NCI-H446 treated with DMSO at 0.1 percent for 48 hours (cell line): ENCODE results near the gene SLC6A3.

Experiments used
- DNase-seq: peaks from one replicate; lab custom pipeline; 2025; lab: John Stamatoyannopoulos, UW

The SLC6A3 gene

DNA sequence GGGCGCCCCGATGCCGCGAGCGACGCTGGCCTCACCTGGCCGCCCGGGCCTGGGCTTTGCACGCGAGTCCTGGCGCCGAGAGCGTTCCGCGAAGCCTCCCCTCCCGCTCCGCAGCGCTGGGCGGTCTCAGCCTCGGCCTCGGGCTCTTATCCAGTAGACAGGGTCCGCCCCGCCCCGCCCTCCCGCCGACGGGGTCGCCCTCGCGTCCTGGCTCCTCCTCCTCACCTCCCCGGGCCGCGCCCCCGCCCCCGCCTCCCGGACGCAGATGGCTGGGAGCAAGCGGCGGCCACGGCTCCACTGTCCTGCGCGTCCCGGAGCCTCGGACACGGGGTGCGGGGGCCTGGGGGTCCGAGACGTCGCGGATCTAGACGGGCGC lies at the start of gene SLC6A3:
Gene SLC6A3, minus strand, starts transcription at position 128 of the 376 bp plus-strand sequence. CDS start 2,243 bp downstream, outside the sequence.
- DNase-seq, result no peak

- DNase-seq, result no peak
Measured at GRCh38 chr5:1493941-1494340, 48.7 kb upstream of the SLC6A3 start.

- DNase-seq, result no peak
Measured at GRCh38 chr5:1493413-1493812, 48.2 kb upstream of the SLC6A3 start.

GRCh38 chr5:1492757-1493156 lies 47.5 kb upstream of the SLC6A3 start:
- no peak for DNase-seq

GRCh38 chr5:1490376-1490775 lies 45.1 kb upstream of the SLC6A3 start:
- no peak for DNase-seq

- DNase-seq, result no peak
Measured at GRCh38 chr5:1489754-1490153, 44.5 kb upstream of the SLC6A3 start.

GRCh38 chr5:1488882-1489680 lies 43.8 kb upstream of the SLC6A3 start:
- DNase-seq, result no peak

GRCh38 chr5:1487079-1487764 lies 42.0 kb upstream of the SLC6A3 start:
- no peak for DNase-seq

DNA sequence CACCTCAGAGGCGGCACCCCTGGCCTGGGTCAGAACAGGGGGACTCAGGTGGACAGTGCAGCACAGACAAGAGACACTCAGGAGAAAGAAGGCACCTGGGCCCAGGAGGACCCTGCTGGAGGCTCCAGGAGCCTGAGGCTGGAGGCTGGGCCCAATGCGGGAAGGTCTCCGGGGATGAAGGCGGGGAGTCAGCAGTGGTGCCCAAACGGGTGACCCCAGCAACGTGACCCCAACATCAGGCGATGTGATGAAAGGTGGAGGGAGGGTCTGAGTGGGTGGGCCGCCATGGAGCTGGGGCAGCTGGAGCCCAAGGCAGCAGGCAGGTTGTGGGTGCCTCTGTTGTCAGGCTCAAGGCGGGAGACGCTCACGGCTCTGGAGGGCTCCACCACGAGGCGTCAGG lies 41.0 kb upstream of the SLC6A3 start:
- DNase-seq, result no peak

GRCh38 chr5:1485579-1486118 lies 40.4 kb upstream of the SLC6A3 start:
- DNase-seq, result no peak

- no peak for DNase-seq
Measured at GRCh38 chr5:1484730-1485578, 39.7 kb upstream of the SLC6A3 start.

DNA sequence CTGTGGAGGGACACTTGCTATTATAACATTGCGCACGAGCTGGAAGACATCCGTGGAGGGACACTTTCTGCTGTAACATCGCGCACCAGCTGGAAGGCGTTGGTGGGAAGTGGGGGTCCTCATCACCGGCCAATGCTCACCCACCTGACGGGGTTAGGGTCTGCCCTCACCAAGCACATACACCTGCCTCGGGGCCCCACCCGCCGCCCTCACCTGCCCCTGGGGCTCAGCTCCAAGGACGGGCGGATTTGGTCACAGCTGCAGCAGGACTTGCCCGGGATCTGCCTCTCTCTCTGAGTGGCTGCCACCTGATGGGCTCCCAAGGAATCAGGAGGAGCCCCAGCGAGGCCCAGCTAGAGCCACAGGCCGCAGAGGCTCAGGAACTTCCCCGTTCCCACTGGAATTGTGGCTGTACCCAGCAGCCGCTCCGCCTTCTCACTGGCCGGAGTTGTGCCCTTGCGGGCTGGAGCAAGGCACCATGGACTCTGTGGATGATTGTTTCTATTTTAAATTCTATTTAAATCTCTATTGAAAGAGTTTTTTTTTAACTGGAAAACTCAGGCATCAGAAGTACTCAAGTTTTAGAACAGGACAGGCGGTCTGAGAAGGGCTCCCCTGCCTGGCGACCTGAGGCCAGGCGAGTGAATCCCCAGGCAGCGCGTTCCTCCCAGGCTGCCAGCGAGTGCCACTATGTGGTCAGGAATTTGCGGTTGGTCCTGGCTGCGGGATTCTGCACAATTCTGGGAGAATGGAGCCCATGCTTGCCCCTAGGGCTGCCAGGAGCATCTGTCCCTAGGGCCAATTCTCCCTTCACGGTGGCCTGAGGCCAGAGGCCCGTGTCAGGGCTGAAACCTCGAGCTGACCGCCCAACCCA lies 38.9 kb upstream of the SLC6A3 start:
- DNase-seq, result no peak

GRCh38 chr5:1483064-1483463 lies 37.8 kb upstream of the SLC6A3 start:
- DNase-seq, result no peak

- no peak for DNase-seq
Measured at GRCh38 chr5:1481959-1482331, 36.7 kb upstream of the SLC6A3 start.

DNA sequence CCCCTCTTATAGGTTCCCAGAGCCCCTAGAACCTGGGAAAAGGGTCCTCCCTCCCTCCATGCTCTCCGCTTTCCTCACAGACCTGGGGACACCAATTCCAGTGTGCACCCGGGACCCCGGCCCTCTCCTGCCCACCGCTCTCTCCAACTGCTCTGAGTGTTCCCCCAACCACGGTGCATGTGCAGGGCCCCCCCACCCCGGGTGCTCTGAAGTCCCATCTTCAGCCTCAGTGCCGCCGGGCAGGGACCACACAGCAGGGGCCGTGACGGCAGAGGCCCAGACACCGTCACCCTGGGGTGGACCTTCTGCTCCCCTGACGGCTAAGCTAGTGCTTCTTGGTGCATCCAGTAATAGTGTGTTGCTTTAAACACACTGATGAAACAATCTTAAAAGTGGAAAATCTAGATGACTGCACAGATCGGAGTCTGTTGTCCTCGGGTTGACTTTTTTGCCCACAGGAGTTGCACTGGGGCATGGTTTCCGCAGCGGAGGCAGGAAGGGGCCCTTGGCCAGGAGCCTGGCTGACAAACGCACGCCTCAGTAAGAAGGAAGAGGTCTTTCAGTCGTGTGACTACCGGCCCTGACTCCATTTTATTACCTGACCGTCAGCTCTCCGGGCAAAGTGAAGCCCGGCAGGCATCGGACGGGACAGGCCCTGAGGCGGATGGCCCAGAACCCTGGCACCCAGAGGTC lies 36.2 kb upstream of the SLC6A3 start:
- DNase-seq, result no peak

GRCh38 chr5:1480806-1481205 lies 35.6 kb upstream of the SLC6A3 start:
- no peak for DNase-seq

DNA sequence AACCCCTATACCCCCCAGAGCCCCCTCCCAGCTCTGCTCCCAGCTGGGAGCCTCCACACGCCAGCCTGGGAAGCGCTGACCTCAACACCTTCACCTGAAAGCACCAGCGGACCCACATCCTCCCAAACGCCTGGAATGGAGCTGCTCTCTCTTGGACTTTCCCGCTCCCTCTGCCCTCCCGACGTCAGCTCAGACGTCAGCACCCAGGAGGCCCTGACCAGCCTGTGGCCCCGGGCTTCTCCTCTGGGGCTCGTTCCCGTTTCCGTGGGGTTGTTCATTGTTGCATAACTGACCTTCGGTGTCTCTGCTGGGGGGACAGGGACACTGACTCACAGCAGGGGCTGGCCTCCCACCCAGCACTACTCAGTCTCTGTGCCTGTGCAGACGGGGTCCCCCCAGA lies 35.0 kb upstream of the SLC6A3 start:
- DNase-seq, result no peak

DNA sequence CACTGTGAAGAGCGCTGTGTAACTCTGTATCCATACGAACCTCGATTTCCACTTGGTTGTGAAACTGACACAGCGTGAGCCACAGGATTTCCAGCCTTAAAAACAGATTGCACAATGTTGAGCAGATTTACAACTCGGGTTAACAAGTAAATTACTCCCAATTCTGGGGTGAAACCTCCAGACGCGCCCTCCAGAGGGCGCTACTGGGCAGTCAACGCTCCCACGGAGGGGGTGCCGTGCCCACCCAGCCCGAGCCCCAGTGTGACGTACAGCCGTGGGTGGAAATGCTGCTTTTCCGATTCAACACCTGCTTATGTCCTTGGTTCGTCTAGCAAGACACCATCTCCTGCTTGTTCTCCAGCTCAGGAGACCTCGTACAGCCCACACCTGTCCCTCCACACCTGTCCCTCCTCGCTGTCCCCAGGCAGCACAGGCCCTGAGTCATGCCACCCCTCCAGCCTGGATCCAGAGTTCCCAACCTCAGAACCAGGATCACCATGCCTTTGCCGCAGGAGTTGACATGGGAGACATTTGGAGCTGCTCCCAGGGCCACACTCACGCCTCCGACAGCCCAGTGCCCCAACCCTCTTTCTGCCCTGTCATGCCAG lies 34.4 kb upstream of the SLC6A3 start:
- DNase-seq, result no peak

DNA sequence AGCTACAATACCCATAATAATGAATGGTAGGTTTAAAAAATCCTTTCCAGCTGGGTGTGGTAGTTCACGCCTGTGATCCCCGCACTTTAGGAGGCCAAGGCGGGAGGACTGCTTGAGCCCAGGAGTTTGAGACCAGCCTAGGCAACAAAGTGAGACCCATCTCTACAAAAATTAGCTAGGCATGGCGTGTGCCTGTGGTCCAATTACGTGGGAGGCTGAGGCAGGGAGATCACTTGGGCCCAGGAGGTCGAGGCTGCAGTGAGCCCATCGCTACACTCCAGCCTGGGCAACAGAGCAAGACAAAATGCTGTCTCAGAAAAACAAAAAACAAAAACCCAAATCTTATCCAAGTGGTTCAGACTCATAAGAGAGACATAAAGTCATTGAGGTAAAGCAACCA lies 33.8 kb upstream of the SLC6A3 start:
- no peak for DNase-seq

DNA sequence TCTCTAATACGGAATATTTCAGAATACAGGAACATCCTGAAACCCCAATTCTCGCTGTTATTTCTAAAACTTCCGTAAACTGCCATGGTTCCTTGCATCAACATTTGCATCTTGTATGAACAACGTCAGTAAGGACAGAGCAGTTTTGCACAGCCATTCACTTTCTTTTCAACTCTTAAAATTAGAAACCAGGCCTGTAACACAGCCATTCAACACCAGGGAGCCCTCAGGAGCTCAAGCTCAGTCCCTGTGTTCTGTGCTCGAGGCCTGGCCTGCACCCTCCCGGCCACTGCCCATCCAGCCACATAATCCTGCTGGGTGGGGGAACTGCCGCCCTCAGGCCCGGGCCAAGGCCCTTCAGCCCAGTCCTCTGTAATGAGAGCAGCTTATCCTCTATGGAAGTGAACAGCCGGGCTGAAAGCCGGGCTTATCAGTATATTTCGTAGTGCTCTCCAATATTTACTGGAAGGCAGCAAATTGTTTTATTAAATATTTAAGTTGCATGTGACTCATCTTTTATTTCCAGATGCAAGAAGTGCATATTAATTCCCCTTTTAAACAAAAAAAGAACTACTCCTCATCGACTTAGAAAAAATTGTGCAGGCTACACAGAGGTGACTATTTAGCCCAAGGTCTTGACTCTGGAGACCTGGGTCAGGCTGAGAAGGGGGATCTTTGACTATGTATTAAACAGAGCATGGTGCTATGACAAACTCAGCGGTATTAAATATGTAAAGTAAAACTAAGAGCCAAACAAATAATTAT lies 33.2 kb upstream of the SLC6A3 start:
- no peak for DNase-seq
